ENCODE data around the gene SPCS1. TPM values are rescaled to one million over a fixed set of nuclear protein-coding genes. Genes with fewer than 3 reads are reported as not detected.

The SPCS1 gene
- total RNA-seq, 1 experiment from 2014 or later, result 101 TPM

GRCh38 chr3:52685709-52686691 is 19.9 kb upstream of the SPCS1 start, which contains the start of the genes GNL3 and PBRM1 (continued):
- no peak for TF ChIP-seq CTCF (IDR thresholded peaks at IDR 0.05)
- TF ChIP-seq HMGXB4 (CRISPR knock-in tag; IDR thresholded peaks at IDR 0.05), result peak; percentile 85
- TF ChIP-seq ZNF317 (CRISPR knock-in tag; IDR thresholded peaks at IDR 0.05; ENCODE audit: borderline replicate concordance, low read depth), result no peak
- no peak for TF ChIP-seq ZNF425 (CRISPR knock-in tag; conservative IDR thresholded peaks at IDR 0.05)
- TF ChIP-seq ZNF416 (CRISPR knock-in tag; IDR thresholded peaks at IDR 0.05), result no peak
- TF ChIP-seq PREB (CRISPR knock-in tag; IDR thresholded peaks at IDR 0.05; ENCODE audit: borderline replicate concordance), result peak; percentile 12; the same call in 1 of the 2 replicates
- TF ChIP-seq IRF2 (CRISPR knock-in tag; IDR thresholded peaks at IDR 0.05; ENCODE audit: borderline replicate concordance, low read depth), result no peak
- peak; percentile 34; the same call in 1 of the 2 replicates for TF ChIP-seq CBFB (CRISPR knock-in tag; IDR thresholded peaks at IDR 0.05; ENCODE audit: low read depth)
- no peak for TF ChIP-seq FOXJ3 (CRISPR knock-in tag; IDR thresholded peaks at IDR 0.05; ENCODE audit: borderline replicate concordance)
- peak; percentile 71; the same call in 1 of the 2 replicates for TF ChIP-seq MYBL2 (CRISPR knock-in tag; IDR thresholded peaks at IDR 0.05)
- 0 out of 2 replicates have a peak, but pooled peaks have one; percentile 35 for TF ChIP-seq IRF1 (CRISPR knock-in tag; IDR thresholded peaks at IDR 0.05)
- TF ChIP-seq E2F5 (CRISPR knock-in tag; IDR thresholded peaks at IDR 0.05), result peak; percentile 73
- TF ChIP-seq ZBTB21 (CRISPR knock-in tag; IDR thresholded peaks at IDR 0.05; ENCODE audit: borderline replicate concordance), result 0 out of 2 replicates have a peak, but pooled peaks have one; percentile 69
- TF ChIP-seq ATF2 (CRISPR knock-in tag; IDR thresholded peaks at IDR 0.05; ENCODE audit: borderline replicate concordance, low read depth), result no peak
- TF ChIP-seq ZNF138 (CRISPR knock-in tag; conservative IDR thresholded peaks at IDR 0.05), result no peak
- TF ChIP-seq NFE2L1 (CRISPR knock-in tag; IDR thresholded peaks at IDR 0.05), result peak; percentile 49; the same call in 1 of the 2 replicates
- peak; percentile 24; the same call in 1 of the 2 replicates for TF ChIP-seq NFYB (CRISPR knock-in tag; conservative IDR thresholded peaks at IDR 0.05; ENCODE audit: low read depth)
- TF ChIP-seq TEAD1 (CRISPR knock-in tag; IDR thresholded peaks at IDR 0.05), result peak; percentile 86
- TF ChIP-seq FOXK1 (CRISPR knock-in tag; IDR thresholded peaks at IDR 0.05), result peak; percentile 97
- TF ChIP-seq ZMAT4 (CRISPR knock-in tag; IDR thresholded peaks at IDR 0.05), result no peak
- no peak for TF ChIP-seq RELA (CRISPR knock-in tag; IDR thresholded peaks at IDR 0.05; ENCODE audit: borderline replicate concordance)
- TF ChIP-seq MLX (CRISPR knock-in tag; IDR thresholded peaks at IDR 0.05), result peak; percentile 31; the same call in 1 of the 2 replicates

All from WTC11 (cell line).